Lung (tissue), 12 donors: ENCODE results near the gene LSMEM2. TPM values are rescaled to one million over a fixed set of nuclear protein-coding genes. Genes with fewer than 3 reads are reported as not detected.

Experiments used
- ATAC-seq: fragments of 200-7000 bp; cut with Tn5 transposase; one replicate; pipeline ENCODE4 v1.9.1; 2020; ENCODE audit warnings: moderate number of reproducible peaks; ENCODE audit not compliant: insufficient read depth, low FRiP score
- DNase-seq, 3 donors: peaks; one replicate each; pipeline ENCODE4 v3.0.0-alpha.2; 2013 to 2017
- H3K27ac ChIP-seq, 2 donors: one replicate each; pipeline ENCODE4 v1.5.1; 2013; ENCODE audit warnings: mild to moderate bottlenecking in 2 of 2, moderate library complexity in 2 of 2, control low read depth in 1 of 2, inconsistent platforms in 1 of 2, low read depth in 1 of 2, low read length in 1 of 2
- H3K27me3 ChIP-seq, 3 donors: one replicate each; pipeline ENCODE4 v1.5.1; 2013; ENCODE audit warnings: low read length in 2 of 3; ENCODE audit not compliant: control insufficient read depth in 3 of 3, insufficient read depth in 3 of 3
- H3K36me3 ChIP-seq, 4 donors: one replicate each; pipeline ENCODE4 v1.5.1; 2013; ENCODE audit warnings: low read length in 4 of 4, mild to moderate bottlenecking in 1 of 4, moderate library complexity in 1 of 4; ENCODE audit not compliant: control insufficient read depth in 4 of 4, insufficient read depth in 4 of 4
- H3K4me1 ChIP-seq, 5 donors: one replicate each; pipeline ENCODE4 v1.5.1; 2013; ENCODE audit warnings: low read length in 5 of 5, mild to moderate bottlenecking in 2 of 5, moderate library complexity in 1 of 5; ENCODE audit not compliant: control insufficient read depth in 5 of 5, insufficient read depth in 5 of 5
- H3K4me3 ChIP-seq: one replicate; pipeline ENCODE4 v1.5.1; 2013; ENCODE audit warnings: mild to moderate bottlenecking, control low read depth, moderate library complexity
- H3K9ac ChIP-seq, 2 donors: one replicate each; pipeline ENCODE4 v1.5.1; 2013; ENCODE audit warnings: low read length in 2 of 2, control low read depth in 1 of 2; ENCODE audit not compliant: insufficient read depth in 1 of 2
- H3K9me3 ChIP-seq, 4 donors: one replicate each; pipeline ENCODE4 v1.5.1; 2013; ENCODE audit warnings: low read length in 3 of 4, mild to moderate bottlenecking in 1 of 4, moderate library complexity in 1 of 4; ENCODE audit not compliant: control insufficient read depth in 4 of 4, insufficient read depth in 3 of 4
- CTCF ChIP-seq: IDR thresholded peaks from 2 replicates; pipeline ENCODE4 v1.5.1; 2012; ENCODE audit warnings: mild to moderate bottlenecking; ENCODE audit errors: control extremely low read depth, extremely low read depth
- WGBS, 2 donors: extraction: QIAGEN DNeasy Blood & Tissue Kit; methylation state at CpG; one replicate each; pipeline ENCODE4 v1.1.7; 2013; 5-methylcytosine and 5-hydroxymethylcytosine counted together
- polyA plus RNA-seq, 2 donors: library from polyadenylated mRNA; stranded (reverse); fragments of 200-250 nt; gene quantifications; one replicate each; pipeline ENCODE4 v1.2.1, GENCODE V29; 2013
- total RNA-seq, 2 donors: library from RNA; depleted of rRNA in 1 of 2; stranded (reverse); fragments of >200 nt in 1 of 2; gene quantifications; one replicate each; pipeline ENCODE4 v1.2.1, GENCODE V29; 2014 to 2021
- donor health status: control.
- donor health status: control.
- donor health status: Bipolar disorder and iron deficiency.
- donor health status: healthy.
- donor health status: DM: yes; HTN: yes; CAD: no.

The LSMEM2 gene
- total and polyA plus RNA-seq, 4 donors = 0.10 to 0.49 (median 0.12) TPM; not detected in 1

- DNase-seq (peak; percentile 99), ATAC-seq (peak; percentile 84)
- WGBS, 2 donors = 0% methylated on average over 77 to 79 of the region's 79 CpGs
These were observed 58.4 kb downstream of the LSMEM2 start for GRCh38 chr3:50337175-50337861.

More at GRCh38 chr3:50337175-50337861, 58.4 kb downstream of the LSMEM2 start:
- H3K27me3 ChIP-seq = peaks cover 0 to 5% (median 0%) of the 10 kb centered on the region in 3 donors
- peak overlapping the region; percentile 90 for H3K4me3 ChIP-seq
- peak overlapping the region; percentile 89 to 96 for H3K27ac ChIP-seq
- TF ChIP-seq CTCF = no peak
- H3K36me3 ChIP-seq = peaks cover 0 to 7% (median 2%) of the 10 kb centered on the region in 4 donors
- H3K4me1 ChIP-seq = peaks cover 10 to 58% (median 21%) of the 10 kb centered on the region in 5 donors
- peak overlapping the region; percentile 63 to 89 for H3K9ac ChIP-seq
- H3K9me3 ChIP-seq = no peaks in the 10 kb centered on the region

Other genes starting within 250 kb of the LSMEM2 start
- 100 to 1,000 TPM; 115 to 380 TPM for gene RBM5, start 190.2 kb upstream of the LSMEM2 start, total RNA-seq
- gene RBM5, start 190.2 kb upstream of the LSMEM2 start, polyA plus RNA-seq = 10 to 100 TPM; 71.4 to 74.3 TPM
- 10 to 100 TPM; 27.8 to 54.3 TPM for gene SEMA3F, start 123.8 kb upstream of the LSMEM2 start, total RNA-seq
- 10 to 100 TPM; 41.6 to 53.1 TPM for gene SEMA3F, start 123.8 kb upstream of the LSMEM2 start, polyA plus RNA-seq
- not detected for gene GNAT1, start 87.5 kb upstream of the LSMEM2 start, total RNA-seq
- gene GNAT1, start 87.5 kb upstream of the LSMEM2 start, polyA plus RNA-seq = under 1 TPM; 0.05 to 0.16 TPM
- gene SLC38A3, start 73.8 kb upstream of the LSMEM2 start, total RNA-seq = 1 to 10 TPM in 1 of 2 donors, under 1 TPM in 1; 0.43 to 4.3 TPM
- under 1 TPM; 0.08 to 0.24 TPM for gene SLC38A3, start 73.8 kb upstream of the LSMEM2 start, polyA plus RNA-seq
- 100 to 1,000 TPM; 224 to 332 TPM for gene GNAI2, start 42.9 kb upstream of the LSMEM2 start, total RNA-seq
- gene GNAI2, start 42.9 kb upstream of the LSMEM2 start, polyA plus RNA-seq = 100 to 1,000 TPM; 217 to 364 TPM
- 10 to 100 TPM; 47.9 to 95.7 TPM for gene SEMA3B, start 9.9 kb upstream of the LSMEM2 start, total RNA-seq
- 10 to 100 TPM; 39.6 to 75.6 TPM for gene SEMA3B, start 9.9 kb upstream of the LSMEM2 start, polyA plus RNA-seq
- 10 to 100 TPM; 14.7 to 98.8 TPM for gene IFRD2, start 13.3 kb downstream of the LSMEM2 start, total RNA-seq
- gene IFRD2, start 13.3 kb downstream of the LSMEM2 start, polyA plus RNA-seq = 100 to 1,000 TPM in 1 of 2 donors, 10 to 100 TPM in 1; 91.4 to 107 TPM
- 1 to 10 TPM; 1.4 to 4.0 TPM for gene HYAL3, start 20.3 kb downstream of the LSMEM2 start, total RNA-seq
- gene HYAL3, start 20.3 kb downstream of the LSMEM2 start, polyA plus RNA-seq = 1 to 10 TPM; 2.5 to 4.9 TPM
- gene NAA80, start 20.3 kb downstream of the LSMEM2 start, total RNA-seq = 10 to 100 TPM in 1 of 2 donors, 1 to 10 TPM in 1; 4.8 to 16.6 TPM
- gene NAA80, start 20.3 kb downstream of the LSMEM2 start, polyA plus RNA-seq = 10 to 100 TPM in 1 of 2 donors, 1 to 10 TPM in 1; 9.5 to 14.7 TPM
- gene HYAL1, start 24.5 kb downstream of the LSMEM2 start, total RNA-seq = 10 to 100 TPM in 1 of 2 donors, 1 to 10 TPM in 1; 1.6 to 51.2 TPM
- gene HYAL1, start 24.5 kb downstream of the LSMEM2 start, polyA plus RNA-seq = 10 to 100 TPM; 24.6 to 27.8 TPM
- gene HYAL2, start 43.7 kb downstream of the LSMEM2 start, total RNA-seq = 100 to 1,000 TPM in 1 of 2 donors, 10 to 100 TPM in 1; 94.3 to 218 TPM
- gene HYAL2, start 43.7 kb downstream of the LSMEM2 start, polyA plus RNA-seq = 100 to 1,000 TPM; 193 to 208 TPM
- gene TUSC2, start 49.1 kb downstream of the LSMEM2 start, total RNA-seq = 10 to 100 TPM; 11.1 to 33.4 TPM
- 10 to 100 TPM; 27.6 to 54.5 TPM for gene TUSC2, start 49.1 kb downstream of the LSMEM2 start, polyA plus RNA-seq
- 10 to 100 TPM; 36.3 to 46.0 TPM for gene RASSF1, start 61.7 kb downstream of the LSMEM2 start, total RNA-seq
- gene RASSF1, start 61.7 kb downstream of the LSMEM2 start, polyA plus RNA-seq = 10 to 100 TPM; 38.0 to 59.0 TPM
- gene ZMYND10, start 66.6 kb downstream of the LSMEM2 start, total RNA-seq = 100 to 1,000 TPM in 1 of 2 donors, 10 to 100 TPM in 1; 70.8 to 117 TPM
- gene ZMYND10, start 66.6 kb downstream of the LSMEM2 start, polyA plus RNA-seq = 10 to 100 TPM; 31.4 to 54.1 TPM
- 10 to 100 TPM; 12.7 to 17.0 TPM for gene NPRL2, start 71.7 kb downstream of the LSMEM2 start, total RNA-seq
- gene NPRL2, start 71.7 kb downstream of the LSMEM2 start, polyA plus RNA-seq = 10 to 100 TPM; 17.4 to 21.9 TPM
- 10 to 100 TPM; 18.2 to 33.9 TPM for gene CYB561D2, start 71.8 kb downstream of the LSMEM2 start, total RNA-seq
- 10 to 100 TPM; 21.4 to 50.8 TPM for gene CYB561D2, start 71.8 kb downstream of the LSMEM2 start, polyA plus RNA-seq
- 10 to 100 TPM; 29.0 to 38.8 TPM for gene TMEM115, start 80.4 kb downstream of the LSMEM2 start, total RNA-seq
- 10 to 100 TPM; 32.9 to 44.8 TPM for gene TMEM115, start 80.4 kb downstream of the LSMEM2 start, polyA plus RNA-seq
- gene CACNA2D2, start 224.5 kb downstream of the LSMEM2 start, total RNA-seq = 100 to 1,000 TPM in 1 of 2 donors, 10 to 100 TPM in 1; 35.8 to 111 TPM
- 100 to 1,000 TPM in 1 of 2 donors, 10 to 100 TPM in 1; 28.2 to 102 TPM for gene CACNA2D2, start 224.5 kb downstream of the LSMEM2 start, polyA plus RNA-seq